Left forelimb (tissue), 1 donor: Measurements from ENCODE around the gene GCGR.
"Not testable (repeated sequence)": the region's sequence is repeated elsewhere in the genome, so short reads cannot be mapped to it uniquely, and the experiment has no call there.

Experiments used
- DNase-seq: peaks from one replicate; pipeline ENCODE4 v3.0.0-alpha.2; 2018; ENCODE audit warnings: low spot score

Gene GCGR

DNA sequence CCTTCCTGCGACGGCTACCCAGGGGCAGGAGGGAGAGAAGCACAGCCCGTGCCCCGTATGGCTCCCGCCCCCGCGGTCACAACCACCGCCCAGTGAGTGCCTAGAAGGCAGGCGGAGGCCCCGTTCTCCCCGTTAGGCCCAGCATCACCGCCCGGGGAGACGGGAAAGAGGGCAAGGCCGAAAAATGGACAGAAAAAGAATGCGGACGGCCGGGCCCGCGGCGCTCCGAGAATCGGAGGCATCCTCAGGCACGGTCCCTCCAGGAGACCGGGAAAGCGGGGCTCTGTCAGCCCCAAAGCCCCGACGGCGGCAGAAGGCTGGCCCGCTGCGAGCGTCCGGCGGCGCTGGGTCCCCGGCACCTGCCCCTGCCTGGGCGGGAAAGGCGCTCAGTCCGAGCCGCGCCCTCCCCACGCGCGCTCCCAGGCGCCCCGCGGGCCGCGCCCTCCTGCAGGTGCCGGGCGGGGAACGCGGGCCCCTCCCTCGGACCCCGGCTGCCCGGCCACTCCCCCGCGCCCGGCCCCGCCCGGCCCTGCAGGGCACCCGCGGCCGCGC, 28.7 kb downstream of the GCGR start:
- no peak for DNase-seq

DNA sequence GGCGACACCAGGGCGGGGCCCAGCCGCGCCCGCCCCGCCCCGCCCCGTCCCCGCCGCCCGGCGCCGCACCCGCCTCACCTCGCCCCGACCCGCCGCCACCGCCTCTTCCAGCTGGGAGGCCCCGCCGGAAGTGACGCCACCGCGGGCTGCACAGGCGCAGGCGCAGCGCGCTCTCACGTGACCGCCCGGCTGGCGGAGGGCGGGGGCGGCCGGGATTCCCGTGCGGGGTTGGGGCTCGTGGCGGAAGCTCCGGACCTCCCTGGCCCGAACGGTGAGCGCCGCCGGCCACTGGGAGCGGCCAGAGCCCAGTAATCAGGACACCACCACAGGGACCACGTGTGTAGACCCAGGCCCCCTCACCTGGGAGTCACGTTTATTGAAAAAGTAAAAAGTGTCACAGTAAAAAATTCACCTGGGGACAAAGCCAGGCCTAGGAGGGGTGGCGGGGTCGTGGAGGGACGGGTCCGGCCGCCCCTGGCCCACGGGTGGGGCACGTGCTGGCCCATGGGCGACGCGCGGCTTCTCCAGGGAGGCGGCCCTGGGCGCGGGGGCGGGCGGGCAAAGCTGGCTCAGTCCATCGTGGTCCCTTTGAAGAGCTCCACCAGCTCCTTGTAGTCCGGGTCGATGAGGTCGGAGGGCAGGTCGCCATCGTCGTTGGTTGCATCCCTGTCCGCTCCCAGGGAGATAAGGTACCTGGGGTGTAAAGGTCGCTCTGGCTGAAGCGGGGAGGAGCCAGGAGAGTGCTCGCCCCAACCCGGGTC, 29.4 kb downstream of the GCGR start, which contains the start of gene MCRIP1:
TSS of gene MCRIP1 (minus strand) at position 132 of the 761 bp plus-strand sequence. CDS start 8,785 bp downstream, outside the sequence.
- peak; percentile 96 for DNase-seq

GRCh38 chr17:81833921-81834830, 30.2 kb downstream of the GCGR start:
- DNase-seq = no peak

- no peak for DNase-seq
Observed at GRCh38 chr17:81834831-81835267, 30.9 kb downstream of the GCGR start, which contains the start of gene PPP1R27. Gene PPP1R27, minus strand, starts transcription at chr17:81835050. Its CDS starts 97 bp downstream, at chr17:81834953.

DNA sequence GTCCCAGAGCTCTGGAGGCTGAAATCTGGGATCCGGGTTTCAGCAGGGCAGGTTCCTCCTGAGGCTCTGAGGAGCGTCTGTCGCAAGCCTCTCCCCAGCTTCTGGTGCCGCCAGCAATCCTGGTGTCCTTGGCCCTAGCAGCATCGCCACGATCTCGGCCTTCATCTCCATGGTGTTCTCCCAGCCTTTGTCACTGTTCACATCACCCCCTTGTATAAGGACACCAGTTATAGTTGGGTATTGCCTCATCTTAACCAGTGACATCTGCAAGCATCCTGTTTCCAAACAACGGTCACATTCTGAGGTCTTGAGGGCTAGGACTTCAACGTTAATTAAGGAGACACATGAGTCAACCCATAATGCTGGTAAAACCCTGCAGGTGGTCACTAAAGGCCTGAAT, 33.7 kb downstream of the GCGR start:
- DNase-seq = no peak

DNA sequence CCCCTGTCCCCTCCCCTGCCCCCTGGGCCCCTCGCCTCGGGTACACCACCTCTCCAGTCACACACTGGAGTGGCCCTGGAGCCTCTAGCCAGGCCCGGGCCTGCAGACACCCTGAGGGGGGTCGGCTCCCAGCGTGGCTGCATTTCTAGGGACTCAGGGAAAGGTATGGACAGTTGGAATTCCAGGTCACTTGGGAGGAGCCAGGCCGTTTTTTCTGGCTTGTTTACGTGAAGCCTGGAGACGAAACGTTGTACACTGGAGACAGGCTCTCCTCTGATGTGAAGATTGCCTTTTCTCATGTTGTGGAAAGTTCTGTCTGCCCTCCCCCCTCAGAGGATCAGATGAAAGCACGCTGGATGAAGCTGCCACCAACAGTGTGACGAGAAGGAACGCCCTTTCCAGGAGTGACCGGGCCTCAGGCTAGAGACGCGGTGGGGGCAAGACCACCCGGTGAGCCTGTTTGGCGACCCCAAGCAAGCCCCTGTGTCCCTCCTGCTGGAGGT, 34.9 kb downstream of the GCGR start:
- DNase-seq = no peak

DNA sequence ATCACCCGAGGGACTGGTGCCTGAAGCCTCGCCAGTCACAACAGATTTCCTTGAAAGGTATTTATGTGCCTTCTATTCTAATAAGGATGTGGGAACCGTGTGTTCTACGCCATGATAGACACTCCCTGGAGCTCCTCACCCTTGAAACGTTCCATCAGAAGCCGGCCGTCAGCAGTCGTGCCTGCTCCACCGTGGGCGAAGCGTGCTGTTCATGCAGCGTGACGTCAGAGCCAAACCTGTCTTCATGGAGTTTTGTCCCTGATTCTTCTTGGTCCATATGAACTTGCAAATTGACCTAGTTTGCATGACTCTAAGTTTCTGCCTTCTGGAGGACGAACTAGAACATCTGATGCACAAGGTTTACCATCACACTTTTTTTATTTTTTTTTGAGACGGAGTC, 35.4 kb downstream of the GCGR start:
- no peak for DNase-seq

- DNase-seq = not testable (repeated sequence)
Observed at GRCh38 chr17:81840059-81840458, 36.1 kb downstream of the GCGR start.

DNA sequence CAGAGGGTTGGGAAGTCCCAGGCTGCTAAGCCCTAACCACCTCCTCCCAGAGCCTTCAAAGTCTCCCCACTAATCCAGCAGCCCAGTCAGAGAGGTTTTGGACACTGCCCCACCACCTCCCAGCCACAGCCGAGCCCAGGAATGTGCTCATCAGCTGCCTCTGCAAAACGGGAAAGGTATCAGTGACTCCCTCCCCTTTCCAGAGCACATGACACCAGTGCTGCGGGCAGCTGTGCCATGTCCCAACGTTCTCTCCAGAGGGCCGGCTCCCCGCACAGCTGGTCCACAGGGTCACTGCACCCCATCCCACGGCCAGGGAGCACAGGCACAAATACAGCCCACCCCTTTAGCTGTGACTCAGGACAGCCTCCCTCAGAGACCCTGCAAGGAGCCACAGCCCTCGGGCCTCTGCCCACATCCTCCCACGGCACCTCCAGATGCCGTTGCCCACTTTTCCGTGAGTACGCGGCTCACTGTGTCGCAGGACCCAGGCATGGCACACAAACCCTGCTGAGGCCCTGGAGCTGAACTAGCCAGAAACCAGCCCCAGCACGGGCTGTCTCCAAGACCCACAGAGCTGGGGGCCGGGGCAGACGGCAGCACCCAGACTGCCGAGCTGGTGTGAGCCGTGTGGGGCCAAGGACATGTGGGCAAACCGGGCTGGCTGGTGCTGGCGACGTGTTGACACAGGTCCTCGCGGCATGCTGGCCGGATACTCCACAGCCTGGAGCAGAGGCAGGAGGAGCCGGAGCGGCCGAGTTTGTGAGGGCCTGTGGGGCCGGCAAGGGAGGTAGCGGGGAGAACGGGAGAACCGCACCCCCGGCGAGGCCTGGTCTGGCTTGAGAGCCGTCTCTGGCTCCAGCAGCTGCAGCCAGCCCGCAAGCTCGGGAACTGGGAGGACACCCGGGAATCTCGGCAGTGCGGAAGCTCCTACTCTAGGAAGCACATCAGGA, 37.2 kb downstream of the GCGR start:
- DNase-seq = no peak

- no peak for DNase-seq
Observed at GRCh38 chr17:81841866-81842265, 37.9 kb downstream of the GCGR start.

DNA sequence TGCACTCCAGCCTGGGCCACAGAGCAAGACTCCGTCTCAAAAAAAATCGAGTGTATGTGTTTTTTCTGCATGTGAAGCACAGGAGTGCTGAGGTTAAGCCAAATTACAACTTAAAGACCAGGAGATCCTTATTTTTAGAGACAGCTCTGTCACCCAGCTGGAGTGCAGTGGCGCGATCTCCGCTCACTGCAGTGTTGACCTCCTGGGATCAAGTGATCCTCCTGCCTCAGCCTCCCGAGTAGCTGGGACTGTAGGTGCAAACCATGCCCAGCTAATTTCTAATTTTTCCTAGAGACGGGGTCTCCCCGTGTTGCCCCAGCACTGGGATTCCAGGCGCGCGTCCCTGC, 38.4 kb downstream of the GCGR start:
- no peak for DNase-seq

DNA sequence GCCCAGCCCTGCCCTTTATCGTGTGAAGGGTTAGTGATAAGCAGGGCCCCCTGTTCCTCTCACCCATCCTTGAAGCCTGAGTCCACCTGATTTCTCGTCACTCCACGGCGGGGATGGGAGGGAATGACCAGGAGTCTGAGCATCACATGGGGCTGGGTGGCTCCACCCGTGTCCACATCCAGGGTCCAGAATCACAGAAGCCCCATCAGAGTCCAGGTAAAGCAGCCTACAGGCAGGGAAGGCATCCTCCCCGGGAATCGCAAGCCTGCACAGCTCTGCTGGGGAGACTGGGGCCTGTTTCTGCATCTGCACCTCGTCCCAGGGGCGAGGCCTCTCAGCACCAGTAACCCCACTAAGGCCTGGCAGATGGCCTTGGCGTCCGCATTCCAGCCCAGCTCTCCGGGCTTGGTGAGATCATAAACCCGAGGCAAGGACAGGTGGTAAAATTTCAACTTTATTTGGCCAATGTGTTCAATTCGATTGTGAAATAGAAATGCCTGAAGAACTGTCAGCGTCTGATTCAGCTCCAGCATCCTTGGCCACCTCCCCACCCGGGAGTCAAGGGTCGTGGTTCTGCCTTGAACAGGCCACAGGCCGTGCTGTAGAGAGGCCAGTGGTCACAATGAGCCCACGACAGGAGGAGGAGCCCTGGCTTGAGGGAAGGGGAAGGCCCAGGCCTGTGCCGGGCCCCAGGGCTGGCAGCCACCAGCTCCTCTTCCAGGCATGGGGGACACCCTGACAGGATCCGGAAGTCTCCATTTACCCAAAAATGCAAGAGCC, 39.0 kb downstream of the GCGR start:
- no peak for DNase-seq

DNA sequence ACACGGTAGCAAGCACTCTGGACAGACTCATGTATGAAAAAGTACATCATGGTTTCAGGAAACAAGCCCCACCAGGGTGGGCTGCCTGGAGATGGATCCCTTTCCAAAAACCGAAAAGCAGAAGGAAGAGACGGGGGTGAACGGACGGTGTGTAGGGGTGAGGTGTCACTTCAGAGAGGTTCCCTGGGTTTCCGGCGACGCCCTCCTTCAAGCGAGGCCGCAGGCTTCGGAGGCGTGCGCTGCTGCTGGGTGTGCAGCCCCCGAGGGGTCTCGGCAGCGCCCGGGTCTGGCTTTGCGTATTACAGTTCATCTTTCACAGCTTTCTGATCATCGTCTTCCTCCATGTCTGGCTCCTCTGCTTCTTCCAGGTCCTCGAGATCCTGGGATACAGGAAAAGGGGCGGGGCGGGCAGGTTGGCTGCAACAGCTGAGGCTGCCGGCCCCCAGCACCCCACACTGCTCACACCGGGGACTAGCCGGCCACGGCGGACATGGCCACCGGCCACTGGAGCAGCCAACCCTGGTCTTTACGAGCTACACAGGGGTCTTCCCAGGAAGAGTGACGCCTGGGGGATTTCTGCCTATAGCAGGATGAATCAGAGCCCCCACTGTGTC, 39.9 kb downstream of the GCGR start:
- no peak for DNase-seq

- DNase-seq = no peak
Observed at GRCh38 chr17:81844327-81844851, 40.4 kb downstream of the GCGR start.

DNA sequence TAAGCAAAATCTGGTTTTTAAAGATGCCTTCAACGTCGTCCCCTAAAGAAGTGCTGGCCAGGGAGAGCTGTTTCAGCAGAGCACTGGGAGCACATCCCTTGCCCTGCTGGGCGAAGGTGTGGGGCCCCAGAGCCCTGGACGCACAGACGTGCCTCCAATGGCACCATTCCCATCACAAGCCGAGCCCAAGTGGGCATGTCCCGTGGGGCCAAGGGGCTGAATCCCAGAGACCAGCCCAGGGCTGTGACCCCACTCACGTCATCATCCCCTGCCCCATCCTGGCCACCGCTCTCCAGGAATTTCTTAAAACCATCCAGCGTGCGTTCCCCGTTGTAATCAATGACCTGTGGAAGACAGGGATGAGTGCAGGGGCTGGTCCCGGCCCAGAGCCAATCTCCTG, 40.9 kb downstream of the GCGR start:
- no peak for DNase-seq

GRCh38 chr17:81845361-81845760, 41.4 kb downstream of the GCGR start:
- DNase-seq = no peak

DNA sequence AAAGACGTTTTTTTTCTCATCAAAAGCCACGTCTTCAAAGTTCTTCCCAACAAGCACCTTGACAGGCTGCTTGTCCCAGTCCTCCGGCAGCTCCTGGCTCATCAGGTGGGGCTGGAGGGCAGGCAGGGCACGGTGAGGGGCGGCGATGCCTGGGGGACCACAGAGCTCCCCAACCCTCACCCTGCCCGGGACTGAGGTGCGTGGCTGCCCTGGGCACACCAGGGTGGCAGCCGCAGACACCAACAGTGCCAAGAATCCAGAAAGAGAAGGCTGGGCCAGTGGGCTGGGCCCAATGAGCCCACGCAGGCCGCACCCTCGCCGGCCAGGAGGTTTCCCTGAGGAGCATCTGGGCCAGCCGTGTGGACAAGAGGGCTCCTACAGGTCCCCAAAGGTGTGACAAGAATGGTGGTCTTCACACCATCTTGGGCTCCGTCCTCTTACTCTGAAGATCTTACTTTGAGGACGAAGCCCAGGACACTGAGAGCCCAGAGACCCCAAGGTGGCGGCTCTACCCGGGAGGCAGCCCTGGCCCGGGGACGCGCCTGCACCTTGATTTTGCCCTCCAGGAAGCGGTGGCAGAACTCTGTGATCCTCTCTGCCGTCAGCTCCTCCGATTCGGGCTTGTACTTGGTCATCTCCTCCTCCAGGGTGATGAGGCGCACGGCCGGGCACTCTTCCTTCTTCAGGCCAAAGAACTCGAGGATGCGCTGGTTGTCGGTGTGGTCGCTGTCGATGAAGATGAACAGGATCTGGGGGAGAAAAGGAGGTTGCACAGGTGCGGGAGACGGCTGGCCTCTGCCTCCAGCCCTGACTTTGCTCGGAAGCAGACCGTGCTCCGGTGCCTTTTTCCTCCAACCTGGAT, 42.2 kb downstream of the GCGR start:
- DNase-seq = no peak

DNA sequence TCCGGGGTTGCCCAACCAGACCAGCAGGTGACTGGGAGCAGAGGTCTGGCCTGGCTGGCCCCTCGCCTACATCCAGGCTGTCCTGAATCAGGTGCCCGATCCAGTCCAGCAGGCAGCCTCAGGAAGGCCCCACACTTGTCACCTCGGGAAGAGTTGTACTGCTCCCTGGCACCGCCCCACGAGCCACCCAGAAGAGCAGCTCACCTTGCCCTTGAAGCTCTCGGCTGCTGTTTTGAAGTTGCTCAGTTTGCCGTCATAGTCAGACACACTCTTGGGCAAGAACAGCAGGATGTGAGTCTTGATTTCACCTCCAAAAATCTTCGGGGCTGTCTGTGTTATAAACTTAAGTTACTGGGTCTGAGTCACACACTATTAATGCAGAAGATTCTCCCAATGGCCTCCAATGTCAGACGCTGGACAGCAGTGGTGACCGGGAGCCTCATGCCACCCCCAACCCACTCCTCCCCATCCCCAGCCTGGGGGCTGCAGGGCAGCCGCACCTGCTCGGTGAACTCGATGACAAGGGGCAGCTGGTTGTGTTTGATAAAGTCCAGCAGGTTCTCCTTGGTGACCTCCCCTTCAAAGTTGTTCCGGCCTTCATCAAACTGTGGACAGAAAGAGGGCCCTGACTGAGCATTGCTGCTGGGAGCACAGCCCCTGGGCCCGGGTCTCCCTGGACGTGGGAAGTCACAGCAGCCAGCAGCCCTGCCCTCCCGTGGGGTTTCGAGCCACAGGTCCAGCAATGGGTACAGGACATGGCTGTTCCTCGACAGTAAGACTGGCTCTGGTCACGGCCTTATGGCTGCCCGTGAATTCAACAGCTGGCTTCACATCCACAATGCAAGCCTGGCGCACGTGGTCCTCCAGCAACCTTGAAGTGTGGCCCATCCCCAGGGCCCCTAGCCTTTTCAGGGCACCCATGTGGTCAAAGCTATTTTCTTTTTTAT, 43.1 kb downstream of the GCGR start:
- DNase-seq = no peak
